Fibroblast of skin of abdomen (primary cell): ENCODE data around the gene ADORA2B. TPM values are rescaled to one million over a fixed set of nuclear protein-coding genes. Genes with fewer than 3 reads are reported as not detected.
"Not testable (repeated sequence)": the region's sequence is repeated elsewhere in the genome, so short reads cannot be mapped to it uniquely, and the experiment has no call there.

Source experiments
- DNase-seq: peaks from one replicate; pipeline ENCODE4 v3.0.0-alpha.2; 2013
- polyA plus RNA-seq, 2 experiments: library from polyadenylated mRNA; unstranded; fragments of 120-200 nt; gene quantifications; one replicate each; pipeline ENCODE4 v1.2.1, GENCODE V29; 2013; ENCODE audit not compliant: insufficient read length in 2 of 2

The ADORA2B gene
- 4.4 TPM for polyA plus RNA-seq (2013, experiment 1 of 2; ENCODE audit: insufficient read length)
- 4.5 TPM for polyA plus RNA-seq (2013, experiment 2 of 2; ENCODE audit: insufficient read length)

DNA sequence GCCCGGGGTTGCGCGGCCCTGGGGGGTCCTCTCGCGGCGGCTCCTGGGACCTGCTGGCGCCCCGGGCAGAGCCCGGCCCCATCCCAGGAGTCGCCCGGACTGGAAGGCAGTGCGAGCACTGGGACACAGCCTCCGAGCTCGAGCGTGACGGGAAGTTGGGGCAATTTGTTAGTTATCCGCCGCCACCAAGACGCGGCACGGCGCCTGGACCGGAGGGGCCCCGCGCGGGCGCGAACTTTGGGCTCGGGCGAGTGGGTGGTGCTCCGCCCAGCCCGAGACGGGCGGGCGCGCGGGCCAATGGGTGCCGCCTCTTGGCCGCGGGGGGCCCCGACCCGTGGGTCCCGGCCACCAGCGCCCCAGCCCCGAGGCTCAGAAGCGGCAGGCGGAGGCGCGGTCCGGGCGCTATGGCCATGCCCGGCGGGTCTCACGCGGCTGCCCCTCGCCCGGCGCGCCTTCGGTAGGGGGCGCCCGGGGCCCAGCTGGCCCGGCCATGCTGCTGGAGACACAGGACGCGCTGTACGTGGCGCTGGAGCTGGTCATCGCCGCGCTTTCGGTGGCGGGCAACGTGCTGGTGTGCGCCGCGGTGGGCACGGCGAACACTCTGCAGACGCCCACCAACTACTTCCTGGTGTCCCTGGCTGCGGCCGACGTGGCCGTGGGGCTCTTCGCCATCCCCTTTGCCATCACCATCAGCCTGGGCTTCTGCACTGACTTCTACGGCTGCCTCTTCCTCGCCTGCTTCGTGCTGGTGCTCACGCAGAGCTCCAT, at the start of gene ADORA2B:
Gene ADORA2B, plus strand, starts transcription at position 372 of the 768 bp plus-strand sequence. Its CDS starts 119 bp downstream, at position 491.
- DNase-seq: peak; percentile 70

- no peak for DNase-seq
Measured at GRCh38 chr17:15896277-15896676, 48.7 kb upstream of the ADORA2B start.

DNA sequence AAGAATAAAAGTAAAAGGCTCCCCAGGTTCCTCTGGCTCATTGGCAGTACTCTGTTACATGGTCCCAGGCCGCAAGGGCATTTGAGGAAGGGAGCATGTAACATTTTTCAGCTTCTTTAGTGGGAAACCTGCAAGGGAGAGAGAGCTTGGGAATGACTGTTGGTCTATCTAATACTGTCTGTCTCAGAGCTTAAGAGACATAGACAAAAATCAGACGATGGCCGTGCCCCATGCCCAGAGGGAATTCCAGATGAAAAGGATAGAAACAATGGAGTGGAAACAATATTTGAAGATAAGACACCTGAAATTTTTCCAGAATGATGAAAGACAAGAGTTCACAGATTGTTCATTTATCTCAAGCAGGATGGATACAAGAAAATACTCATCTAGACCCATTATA, 48.1 kb upstream of the ADORA2B start:
- DNase-seq: no peak

DNA sequence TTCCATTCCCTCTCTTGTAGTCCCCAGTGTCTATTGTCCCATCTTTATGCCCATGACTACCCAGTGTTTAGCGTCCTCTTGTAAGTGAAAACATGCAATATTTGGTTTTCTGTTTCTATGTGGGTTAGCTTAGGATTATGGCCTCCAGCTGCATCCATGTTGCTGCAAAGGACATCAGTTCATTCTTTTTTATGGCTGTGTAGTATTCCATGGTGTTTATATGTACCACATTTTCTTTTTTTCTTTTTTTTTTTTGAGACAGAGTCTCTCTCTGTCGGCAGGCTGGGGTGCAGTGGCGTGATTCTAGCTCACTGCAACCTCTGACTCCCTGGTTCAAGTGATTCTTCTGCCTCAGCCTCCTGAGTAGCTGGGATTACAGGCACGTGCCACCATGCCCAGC, 45.3 kb upstream of the ADORA2B start:
- DNase-seq: not testable (repeated sequence)

GRCh38 chr17:15900871-15901270, 44.1 kb upstream of the ADORA2B start:
- DNase-seq: no peak

DNA sequence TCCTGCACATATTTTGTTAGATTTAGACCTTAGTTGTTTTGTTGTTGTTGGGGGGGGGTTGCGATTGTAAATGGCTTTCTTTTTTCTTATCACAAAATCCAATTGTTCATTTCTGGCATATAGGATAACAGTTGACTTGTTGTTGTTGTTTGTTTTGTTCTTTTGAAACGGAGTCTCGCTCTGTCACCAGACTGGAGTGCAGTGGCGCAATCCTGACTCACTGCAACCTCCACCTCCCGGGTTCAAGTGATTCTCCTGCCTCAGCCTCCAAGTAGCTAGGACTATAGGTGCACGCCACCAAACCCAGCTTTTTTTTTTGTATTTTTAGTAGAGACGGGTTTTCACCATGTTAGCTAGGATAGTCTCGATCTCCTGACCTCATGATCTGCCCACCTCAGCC, 39.7 kb upstream of the ADORA2B start:
- DNase-seq: not testable (repeated sequence)

- DNase-seq: no peak
Measured at GRCh38 chr17:15907290-15907689, 37.6 kb upstream of the ADORA2B start.

- DNase-seq: no peak
Measured at GRCh38 chr17:15908378-15908777, 36.6 kb upstream of the ADORA2B start.

GRCh38 chr17:15909481-15909991, 35.4 kb upstream of the ADORA2B start:
- no peak for DNase-seq

GRCh38 chr17:15910791-15911190, 34.1 kb upstream of the ADORA2B start:
- no peak for DNase-seq

- DNase-seq: not testable (repeated sequence)
Measured at GRCh38 chr17:15911701-15912100, 33.2 kb upstream of the ADORA2B start.

DNA sequence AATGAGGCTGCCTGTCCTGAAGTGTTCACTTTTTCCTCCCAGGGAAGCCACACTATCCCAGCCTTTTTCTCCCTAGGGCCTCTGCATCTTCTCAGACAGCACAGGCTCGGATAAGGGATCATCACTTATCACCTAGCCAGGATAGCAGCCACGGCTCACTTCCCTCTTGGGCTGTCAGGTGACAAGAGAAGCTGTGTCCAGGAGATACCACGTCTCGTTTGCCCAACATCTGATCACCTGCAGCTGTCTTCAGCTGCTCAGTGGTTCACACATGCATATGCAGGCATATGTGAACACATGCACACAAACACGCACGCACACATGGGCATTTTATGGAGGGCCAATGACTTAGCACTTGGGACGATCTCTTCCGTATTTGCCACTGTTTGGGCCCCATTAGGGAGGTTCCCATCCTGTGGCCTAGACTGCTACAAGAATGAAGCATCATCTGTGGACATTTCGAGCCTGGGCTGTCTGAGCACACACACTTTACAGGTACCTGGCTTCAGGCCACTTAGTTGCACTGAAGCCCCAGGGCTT, 32.4 kb upstream of the ADORA2B start:
- DNase-seq: no peak

GRCh38 chr17:15913826-15914225, 31.1 kb upstream of the ADORA2B start:
- DNase-seq: no peak

DNA sequence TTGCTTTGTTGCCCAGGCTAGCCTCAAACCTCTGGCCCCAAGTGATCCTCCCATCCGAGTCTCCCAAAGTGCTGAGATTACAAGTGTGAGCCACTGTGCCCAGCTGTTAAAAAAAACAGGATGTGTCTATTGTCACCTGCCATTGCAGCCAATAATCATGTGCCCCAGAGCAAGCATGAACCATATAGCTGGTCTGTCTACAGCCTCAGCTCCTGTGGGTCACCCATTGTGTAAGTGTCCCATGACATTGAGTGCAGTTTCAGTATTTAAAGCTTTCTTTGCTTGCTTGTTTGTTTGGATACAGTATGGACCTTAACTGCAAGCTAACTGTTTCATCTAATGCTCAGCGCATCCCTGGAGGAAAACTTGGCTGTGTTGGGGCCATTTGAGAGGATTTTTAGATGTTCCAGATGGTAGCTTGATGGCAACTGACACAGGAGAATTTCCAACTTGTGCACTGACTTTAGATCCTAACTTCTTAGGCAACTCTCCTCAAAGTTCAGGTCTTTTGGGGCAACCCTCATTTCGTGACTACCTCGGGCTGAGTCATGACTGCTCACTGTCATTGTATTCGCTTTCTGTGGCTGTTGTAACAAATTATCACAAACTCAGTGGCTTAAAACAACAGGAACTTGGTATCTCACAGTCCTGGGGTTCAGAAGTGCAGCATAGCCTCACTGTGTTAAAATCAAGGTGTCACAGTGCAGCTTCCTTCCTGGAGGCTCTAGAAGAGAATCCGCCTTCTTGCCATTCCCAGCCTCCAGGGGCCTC, 30.3 kb upstream of the ADORA2B start:
- DNase-seq: no peak

DNA sequence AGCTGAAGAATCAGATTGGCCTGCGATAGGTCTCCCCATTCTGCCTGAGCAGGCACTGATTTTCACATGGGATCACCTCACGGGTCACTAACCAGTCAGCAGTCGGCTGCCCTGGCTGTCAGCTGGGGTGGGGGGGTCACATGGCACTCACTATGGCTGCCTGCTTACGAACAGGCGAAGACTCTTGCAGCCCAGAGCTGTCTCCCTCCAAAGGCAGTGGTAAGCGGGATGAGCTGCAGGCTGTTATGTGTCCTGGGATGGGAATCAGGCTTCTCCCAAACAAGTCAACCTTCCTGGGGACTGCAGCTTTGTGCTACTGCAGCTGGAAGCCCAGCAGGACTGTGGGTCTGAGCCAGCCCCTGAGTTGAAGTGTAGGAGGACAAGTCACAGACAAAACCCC, 29.0 kb upstream of the ADORA2B start:
- no peak for DNase-seq

DNA sequence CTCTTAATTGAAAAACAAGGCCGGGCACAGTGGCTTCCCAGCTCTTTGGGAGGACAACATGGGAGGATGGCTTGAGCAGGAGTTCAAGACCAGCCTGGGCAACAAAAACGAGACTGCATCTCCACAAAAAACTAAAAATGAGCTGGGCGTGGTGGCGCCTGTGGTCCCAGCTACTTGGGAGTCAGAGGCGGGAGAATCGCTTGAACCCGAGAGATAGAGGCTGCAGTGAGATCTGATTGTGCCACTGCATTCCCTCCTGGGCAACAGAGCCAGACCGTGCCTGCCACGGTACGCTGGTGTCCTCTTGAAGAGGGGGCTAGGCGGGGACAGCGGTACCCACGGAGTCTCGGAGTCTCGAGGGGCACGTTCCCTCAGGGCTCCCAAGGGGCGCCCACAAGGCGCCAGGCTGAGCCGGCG, 27.9 kb upstream of the ADORA2B start:
- DNase-seq: no peak

DNA sequence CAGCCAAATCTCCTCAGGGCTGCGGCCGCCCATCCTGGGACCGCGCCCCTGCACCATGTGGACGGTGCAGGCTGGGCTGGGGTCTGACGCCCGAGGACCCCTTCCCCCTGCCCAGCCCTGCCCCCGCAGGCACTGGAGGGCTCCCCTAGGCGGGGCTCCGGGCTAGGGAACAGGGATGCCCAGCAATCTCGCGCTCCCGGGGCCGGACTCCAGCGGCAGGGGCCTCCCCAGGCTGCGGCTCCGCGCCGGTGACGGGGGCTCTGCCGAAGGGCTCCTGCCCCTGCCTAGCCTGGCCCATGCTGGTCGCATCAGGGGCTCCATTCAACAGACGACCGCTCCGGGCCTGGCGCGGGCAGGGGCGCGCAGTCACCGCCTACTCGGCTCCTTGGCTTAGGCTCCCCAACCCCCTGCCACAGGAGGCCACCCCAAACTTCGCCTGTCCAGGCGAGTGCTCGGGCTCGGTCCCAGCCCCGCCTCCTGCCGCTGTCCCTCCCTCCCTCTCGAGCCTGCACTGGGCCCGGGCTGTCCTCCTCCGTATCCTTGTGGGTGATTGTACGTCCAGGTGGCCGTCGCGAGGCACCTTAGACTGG, 27.4 kb upstream of the ADORA2B start:
- no peak for DNase-seq

- DNase-seq: no peak
Measured at GRCh38 chr17:15918261-15918660, 26.7 kb upstream of the ADORA2B start.

GRCh38 chr17:15918661-15919259, 26.2 kb upstream of the ADORA2B start:
- no peak for DNase-seq

GRCh38 chr17:15919466-15919865, 25.5 kb upstream of the ADORA2B start:
- DNase-seq: no peak

DNA sequence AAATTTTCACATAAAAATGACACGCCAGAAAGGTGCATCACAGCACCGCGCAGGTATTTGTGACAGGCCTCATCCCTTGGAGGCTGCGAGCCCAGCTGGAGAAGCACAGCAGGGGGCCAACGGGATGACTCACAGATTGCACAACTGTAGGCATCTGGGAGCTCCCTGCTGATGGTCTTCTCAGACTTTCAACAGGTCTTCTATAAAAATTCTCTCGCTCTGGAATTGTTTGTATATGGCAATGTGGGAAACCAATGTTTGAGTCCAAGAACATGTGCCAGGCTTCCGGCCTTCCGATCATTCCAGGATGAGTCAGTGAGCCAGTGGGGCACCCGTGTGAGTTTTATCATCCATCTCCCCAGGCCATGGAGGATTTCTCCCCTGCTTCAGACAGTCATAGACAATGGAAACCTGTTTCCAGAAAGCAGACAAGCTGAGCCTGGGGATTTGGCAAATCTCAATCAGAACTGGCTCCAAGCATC, 24.1 kb upstream of the ADORA2B start:
- DNase-seq: peak; percentile 89

GRCh38 chr17:15921640-15922039, 23.3 kb upstream of the ADORA2B start:
- DNase-seq: no peak
